Liver (tissue), 9 donors: ENCODE measurements around the gene PDK4. TPM values are rescaled to one million over a fixed set of nuclear protein-coding genes. Genes with fewer than 3 reads are reported as not detected.

Source experiments
- DNase-seq: peaks from one replicate; pipeline ENCODE4 v3.0.0-alpha.2; 2017; ENCODE audit warnings: low spot score
- H3K27ac ChIP-seq, 2 donors: one replicate each; pipeline ENCODE4 v1.7.0; 2013; ENCODE audit warnings: inconsistent platforms in 2 of 2, low read length in 2 of 2, control low read depth in 1 of 2, low read depth in 1 of 2, mild to moderate bottlenecking in 1 of 2
- H3K27me3 ChIP-seq, 4 donors: one replicate each; pipeline versions ENCODE4 v1.6.1 to v1.7.0; 2013; ENCODE audit warnings: low read length in 3 of 4, inconsistent platforms in 1 of 4, mild to moderate bottlenecking in 1 of 4, moderate library complexity in 1 of 4; ENCODE audit not compliant: control insufficient read depth in 4 of 4, insufficient read depth in 4 of 4
- H3K36me3 ChIP-seq, 4 donors: one replicate each; pipeline versions ENCODE4 v1.6.1 to v1.7.0; 2013; ENCODE audit warnings: low read length in 3 of 4, mild to moderate bottlenecking in 3 of 4, low read depth in 1 of 4, moderate library complexity in 1 of 4; ENCODE audit not compliant: control insufficient read depth in 4 of 4, insufficient read depth in 3 of 4
- H3K4me1 ChIP-seq, 4 donors: one replicate each; pipeline versions ENCODE4 v1.6.1 to v1.7.0; 2013; ENCODE audit warnings: low read length in 3 of 4, mild to moderate bottlenecking in 3 of 4, moderate library complexity in 1 of 4; ENCODE audit not compliant: control insufficient read depth in 4 of 4, insufficient read depth in 4 of 4
- H3K4me3 ChIP-seq, 3 donors: one replicate each; pipeline versions ENCODE4 v1.6.1 to v1.7.0; 2013; ENCODE audit warnings: low read length in 3 of 3, control low read depth in 1 of 3, low read depth in 1 of 3, mild to moderate bottlenecking in 1 of 3
- H3K9ac ChIP-seq, 2 donors: one replicate each; pipeline ENCODE4 v1.7.0; 2013; ENCODE audit warnings: low read length in 2 of 2, mild to moderate bottlenecking in 2 of 2, moderate library complexity in 2 of 2, control low read depth in 1 of 2, low read depth in 1 of 2
- H3K9me3 ChIP-seq, 4 donors: one replicate each; pipeline versions ENCODE4 v1.6.1 to v1.7.0; 2013; ENCODE audit warnings: low read length in 3 of 4; ENCODE audit not compliant: control insufficient read depth in 4 of 4
- ATF3 ChIP-seq: IDR thresholded peaks from 2 replicates; pipeline ENCODE4 v1.6.1; 2016; ENCODE audit warnings: antibody characterized with exemption
- CTCF ChIP-seq: fragments of 150-350 bp; IDR thresholded peaks from 2 replicates; pipeline ENCODE4 v1.5.1; 2017; ENCODE audit warnings: improper control_type of control experiment, low read depth, low read length; ENCODE audit not compliant: missing input control
- EGR1 ChIP-seq, 2 donors: IDR thresholded peaks; 2 replicates each; pipeline ENCODE4 v1.6.1; 2016 to 2018; ENCODE audit warnings: antibody characterized with exemption in 2 of 2, low read depth in 2 of 2
- FOXA1 ChIP-seq: IDR thresholded peaks from 2 replicates; pipeline ENCODE4 v1.6.1; 2016; ENCODE audit warnings: antibody characterized with exemption
- FOXA2 ChIP-seq: IDR thresholded peaks from 2 replicates; pipeline ENCODE4 v1.6.1; 2016; ENCODE audit warnings: antibody characterized with exemption
- GABPA ChIP-seq, 2 donors: IDR thresholded peaks in 1 of 2; conservative IDR thresholded peaks in 1 of 2; 2 replicates each; pipeline ENCODE4 v1.6.1; 2016; ENCODE audit warnings: antibody characterized with exemption in 2 of 2, mild to moderate bottlenecking in 1 of 2, moderate library complexity in 1 of 2
- HNF4A ChIP-seq, 2 donors: conservative IDR thresholded peaks; 2 replicates each; pipeline ENCODE4 v1.6.1; 2016; ENCODE audit warnings: antibody characterized with exemption in 2 of 2, mild to moderate bottlenecking in 2 of 2
- HNF4G ChIP-seq: IDR thresholded peaks from 2 replicates; pipeline ENCODE4 v1.6.1; 2016; ENCODE audit warnings: antibody characterized with exemption
- JUND ChIP-seq, 2 donors: IDR thresholded peaks; 2 replicates each; pipeline ENCODE4 v1.6.1; 2016; ENCODE audit warnings: antibody characterized with exemption in 2 of 2
- MAX ChIP-seq: IDR thresholded peaks from 2 replicates; pipeline ENCODE4 v1.6.1; 2016; ENCODE audit warnings: antibody characterized with exemption
- NR2F2 ChIP-seq: IDR thresholded peaks from 2 replicates; pipeline ENCODE4 v1.6.1; 2016; ENCODE audit warnings: antibody characterized with exemption
- RAD21 ChIP-seq, 2 donors: IDR thresholded peaks; 2 replicates each; pipeline ENCODE4 v1.6.1; 2016; ENCODE audit warnings: antibody characterized with exemption in 2 of 2, mild to moderate bottlenecking in 2 of 2
- REST ChIP-seq: IDR thresholded peaks from 2 replicates; pipeline ENCODE4 v1.6.1; 2016; ENCODE audit warnings: antibody characterized with exemption, mild to moderate bottlenecking
- RXRA ChIP-seq, 2 donors: IDR thresholded peaks; 2 replicates each; pipeline ENCODE4 v1.6.1; 2017 to 2018; ENCODE audit warnings: antibody characterized with exemption in 2 of 2, mild to moderate bottlenecking in 1 of 2
- SP1 ChIP-seq: IDR thresholded peaks from 2 replicates; pipeline ENCODE4 v1.6.1; 2018; ENCODE audit warnings: antibody characterized with exemption, mild to moderate bottlenecking
- TAF1 ChIP-seq: conservative IDR thresholded peaks from 2 replicates; pipeline ENCODE4 v1.6.1; 2016; ENCODE audit warnings: antibody characterized with exemption, mild to moderate bottlenecking
- YY1 ChIP-seq: IDR thresholded peaks from 2 replicates; pipeline ENCODE4 v1.6.1; 2016; ENCODE audit warnings: antibody characterized with exemption, mild to moderate bottlenecking
- ZBTB33 ChIP-seq: IDR thresholded peaks from 2 replicates; pipeline ENCODE4 v1.6.1; 2016; ENCODE audit warnings: antibody characterized with exemption
- WGBS: extraction: QIAGEN DNeasy Blood & Tissue Kit; methylation state at CpG from one replicate; pipeline ENCODE4 v1.1.7; 2013; 5-methylcytosine and 5-hydroxymethylcytosine counted together
- polyA plus RNA-seq, 2 donors: library from polyadenylated mRNA; stranded (reverse) in 1 of 2; unstranded in 1 of 2; fragments of 200-250 nt in 1 of 2; fragments of >200 nt in 1 of 2; fragmentation: Nextera tagmentation in 1 of 2; extraction: Ambion mirVana in 1 of 2; gene quantifications; one replicate each; pipeline versions ENCODE4 v1.2.1 to v1.2.3, GENCODE V29; 2013 to 2015
- total RNA-seq, 2 donors: library from RNA; depleted of rRNA; stranded (reverse); fragments of >200 nt; gene quantifications; one replicate each; pipeline ENCODE4 v1.2.3, GENCODE V29; 2014
- donor health status: healthy.
- donor health status: healthy.
- donor health status: healthy.
- donor health status: healthy.
- donor health status: healthy.

Gene PDK4
- total and polyA plus RNA-seq, 4 donors = 6.3 to 116 (median 50.0) TPM

GRCh38 chr7:95593343-95593742 lies 3.0 kb downstream of the PDK4 start (continued):
- no peak for TF ChIP-seq CTCF

- H3K9me3 ChIP-seq = no peaks in the 10 kb centered on the region
- H3K36me3 ChIP-seq = peaks cover 4 to 52% (median 28%) of the 10 kb centered on the region in 4 donors
- 68% methylated on average over 5 of the region's 5 CpGs for WGBS
- peak overlapping the region in 2 of 3 donors; percentile 14 to 96 for H3K4me3 ChIP-seq
- no peaks in the 10 kb centered on the region for H3K27me3 ChIP-seq
- peaks cover 5 to 60% (median 43%) of the 10 kb centered on the region in 4 donors for H3K4me1 ChIP-seq
- DNase-seq = no peak
- no peak for TF ChIP-seq HNF4A (conservative IDR thresholded peaks at IDR 0.05)
- TF ChIP-seq ZBTB33 = no peak
- no peak for TF ChIP-seq FOXA2
- TF ChIP-seq GABPA (IDR thresholded peaks at IDR 0.05 in 1 of 2, conservative IDR thresholded peaks at IDR 0.05 in 1 of 2) = no peak
- TF ChIP-seq HNF4G = no peak
- no peak for TF ChIP-seq ATF3
- TF ChIP-seq NR2F2 = no peak
- TF ChIP-seq YY1 = no peak
- TF ChIP-seq SP1 = no peak
- TF ChIP-seq RXRA (IDR thresholded peaks at IDR 0.05) = no peak
- no peak for TF ChIP-seq CTCF
- no peak for TF ChIP-seq TAF1
- no peak for TF ChIP-seq RAD21 (IDR thresholded peaks at IDR 0.05)
- TF ChIP-seq EGR1 (IDR thresholded peaks at IDR 0.05; ENCODE audit: low read depth in 2 of 2) = no peak
- TF ChIP-seq MAX = no peak
- TF ChIP-seq FOXA1 = no peak
- TF ChIP-seq JUND (IDR thresholded peaks at IDR 0.05) = no peak
- no peak for TF ChIP-seq REST
- H3K9ac ChIP-seq = peak overlapping the region; percentile 31 to 99
- peak overlapping the region in 1 of 2 donors; percentile 26 for H3K27ac ChIP-seq
Observed at GRCh38 chr7:95592570-95592969, 3.7 kb downstream of the PDK4 start.
